ENCODE measurements around the gene CYP17A1.

- TF ChIP-seq CTCF (IDR thresholded peaks at IDR 0.05) (no peak), POLR2A (IDR thresholded peaks at IDR 0.05) (no peak)
These were observed 39.5 kb upstream of the CYP17A1 start for GRCh38 chr10:102876747-102877153.
